GM12878 (cell line): ENCODE measurements around the gene CLSTN2. TPM values are rescaled to one million over a fixed set of nuclear protein-coding genes. Genes with fewer than 3 reads are reported as not detected.

Source experiments
- ATAC-seq: fragments of 200-7000 bp; cut with Tn5 transposase; 3 replicates; pipeline ENCODE4 v1.9.1; 2020; ENCODE audit warnings: mild to moderate bottlenecking, moderate library complexity
- BruUV-seq: library from RNA; stranded (reverse); fragments of 400-500 nt; replicated peaks from 2 replicates; lab custom pipeline; 2021; lab: Mats Ljungman, UMichigan
- CTCF ChIA-PET: fragments of 300-600 bp; sonication (Branson Sonifier 250); formaldehyde crosslinking; extraction: SDS; loops from one replicate; lab custom pipeline; 2021; ENCODE audit warnings: inconsistent platforms; lab: Yijun Ruan, JAX
- POLR2A ChIA-PET: fragments of 350-600 bp; formaldehyde crosslinking; extraction: SDS; loops from one replicate; lab custom pipeline; 2021; ENCODE audit warnings: inconsistent platforms; lab: Charles Lee
- RAD21 ChIA-PET: fragments of 300-600 bp; sonication (Branson Sonifier 250); formaldehyde crosslinking; loops from one replicate; lab custom pipeline; 2023; ENCODE audit warnings: antibody characterized with exemption; ENCODE audit not compliant: unreplicated experiment; lab: Charles Lee
- SMC1A ChIA-PET: fragments of 300-600 bp; sonication (Branson Sonifier 250); formaldehyde crosslinking; loops from one replicate; lab custom pipeline; 2023; ENCODE audit not compliant: unreplicated experiment, uncharacterized antibody; lab: Charles Lee
- DNase-seq: peaks from one replicate; pipeline ENCODE4 v3.0.0-alpha.2; 2011; ENCODE audit warnings: low read depth, low spot score
- FAIRE-seq: peaks from 3 replicates; lab custom pipeline; 2011; peaks lifted over from hg19 to GRCh38; lab: Jason Lieb, UNC
- H2AFZ ChIP-seq: 2 replicates; pipeline ENCODE4 v1.6.0; 2011; ENCODE audit warnings: low read depth, low read length, control low read depth; ENCODE audit not compliant: control insufficient read depth
- H3K27ac ChIP-seq: 2 replicates; pipeline ENCODE4 v1.5.1; 2011; ENCODE audit warnings: control low read depth; ENCODE audit not compliant: control insufficient read depth, insufficient read depth
- H3K27me3 ChIP-seq, 2 experiments: replicated peaks in 1 of 2; 2 replicates each; pipeline versions ENCODE4 v1.6.0 to v1.6.1; 2011; ENCODE audit warnings: low read length in 1 of 2; ENCODE audit not compliant: control insufficient read depth in 2 of 2, insufficient read depth in 2 of 2
- H3K36me3 ChIP-seq, 2 experiments: 2 replicates each; pipeline ENCODE4 v1.5.1; 2011; ENCODE audit warnings: low read length in 1 of 2; ENCODE audit not compliant: control insufficient read depth in 2 of 2, insufficient read depth in 2 of 2
- H3K4me1 ChIP-seq: 2 replicates; pipeline ENCODE4 v1.6.1; 2011; ENCODE audit warnings: mild to moderate bottlenecking, low read length, moderate library complexity, mixed read lengths; ENCODE audit not compliant: control insufficient read depth, insufficient read depth
- H3K4me2 ChIP-seq: 2 replicates; pipeline ENCODE4 v1.6.0; 2011; ENCODE audit warnings: control low read depth; ENCODE audit not compliant: control insufficient read depth, insufficient read depth
- H3K4me3 ChIP-seq: fragments of 200-600 bp; sonication (generic); 2 replicates; pipeline ENCODE4 v1.5.1; 2016
- H3K79me2 ChIP-seq: 2 replicates; pipeline ENCODE4 v1.6.0; 2011; ENCODE audit warnings: low read length; ENCODE audit not compliant: control insufficient read depth, insufficient read depth
- H3K9ac ChIP-seq: 2 replicates; pipeline ENCODE4 v1.8.0; 2011; ENCODE audit warnings: low read length, control low read depth, mixed read lengths; ENCODE audit not compliant: control insufficient read depth, insufficient read depth
- H3K9me3 ChIP-seq: replicated peaks from 3 replicates; pipeline ENCODE4 v1.5.1; 2011; ENCODE audit warnings: mild to moderate bottlenecking, low read length; ENCODE audit not compliant: control insufficient read depth, insufficient read depth
- H4K20me1 ChIP-seq: 2 replicates; pipeline ENCODE4 v1.6.0; 2011; ENCODE audit not compliant: control insufficient read depth, insufficient read depth
- CEBPZ ChIP-seq: fragments of 150-350 bp; IDR thresholded peaks from 2 replicates; pipeline ENCODE4 v1.6.1; 2016; ENCODE audit warnings: low read depth, low read length
- CHD1 ChIP-seq: IDR thresholded peaks from 2 replicates; pipeline ENCODE4 v1.6.1; 2012; ENCODE audit warnings: low read depth, low read length, improper control_type of control experiment
- GATAD2B ChIP-seq: fragments of 450-650 bp; conservative IDR thresholded peaks from 2 replicates; pipeline ENCODE4 v1.6.1; 2017; ENCODE audit warnings: low read depth, mild to moderate bottlenecking, moderate library complexity
- NKRF ChIP-seq: fragments of 450-650 bp; conservative IDR thresholded peaks from 2 replicates; pipeline ENCODE4 v1.6.1; 2017; ENCODE audit warnings: mild to moderate bottlenecking, moderate library complexity
- PAX5 ChIP-seq: IDR thresholded peaks from 2 replicates; pipeline ENCODE4 v1.6.1; 2011; ENCODE audit warnings: low read depth, low read length, borderline replicate concordance
- RAD51 ChIP-seq: fragments of 450-650 bp; IDR thresholded peaks from 2 replicates; pipeline ENCODE4 v1.6.1; 2016; ENCODE audit warnings: moderate library complexity, mild to moderate bottlenecking, inconsistent platforms
- SMAD1 ChIP-seq: fragments of 450-650 bp; IDR thresholded peaks from 2 replicates; pipeline ENCODE4 v1.6.1; 2018; ENCODE audit warnings: mild to moderate bottlenecking, low read depth; ENCODE audit not compliant: partially characterized antibody
- SREBF1 ChIP-seq: IDR thresholded peaks from 2 replicates; pipeline ENCODE4 v1.6.1; 2012; ENCODE audit warnings: mild to moderate bottlenecking, low read length
- USF2 ChIP-seq: IDR thresholded peaks from 2 replicates; pipeline ENCODE4 v1.6.1; 2011; ENCODE audit warnings: low read depth, low read length, improper control_type of control experiment, borderline replicate concordance
- ZBTB11 ChIP-seq: fragments of 450-650 bp; formaldehyde crosslinking; IDR thresholded peaks from 2 replicates; pipeline ENCODE4 v1.5.0; 2022; ENCODE audit warnings: mild to moderate bottlenecking, missing genetic modification characterization
- WGBS: methylation state at CpG from one replicate; pipeline ENCODE4 v1.1.6; 2016; ENCODE audit warnings: low lambda C conversion rate; ENCODE audit not compliant: insufficient replicate concordance, insufficient coverage; ENCODE audit errors: missing lambda C conversion rate; 5-methylcytosine and 5-hydroxymethylcytosine counted together
- in situ Hi-C: fragments of 300-500 bp; cut with MboI; formaldehyde crosslinking; loops from 9 replicates; pipeline ENCODE4 v1.14.3; 2018; ENCODE audit warnings: mixed read lengths
- intact Hi-C: fragments of 100-400 bp; cut with micrococcal nuclease; formaldehyde crosslinking; loops from one replicate; pipeline ENCODE4 v1.14.2; 2022; ENCODE audit not compliant: unreplicated experiment
- polyA plus RNA-seq, 11 experiments: library from polyadenylated mRNA; depleted of rRNA in 4 of 11; unstranded in 6 of 11; stranded (reverse) in 5 of 11; fragments of >200 nt; fragmentation: Nextera tagmentation in 4 of 11; fragmentation: Illumina TruSeq in 1 of 11; extraction: Ambion mirVana in 4 of 11; extraction: Trizol in 1 of 11; gene quantifications; 1 replicate in 1 of 11; 2 replicates in 10 of 11; pipeline versions ENCODE4 v1.2.1 to v1.2.3, GENCODE V29; 2011 to 2016; ENCODE audit warnings: inconsistent platforms in 2 of 11, missing spikeins in 2 of 11, low read depth in 1 of 11
- total RNA-seq, 4 experiments: library from RNA; depleted of rRNA in 3 of 4; stranded (reverse); fragments of >200 nt in 3 of 4; fragmentation: Illumina TruSeq in 1 of 4; extraction: Trizol in 1 of 4; gene quantifications; 2 replicates each; pipeline versions ENCODE4 v1.2.1 to v1.2.3, GENCODE V29; 2013 to 2021

CLSTN2 gene
- total and polyA plus RNA-seq, 10 of the 15 experiments (the other 5 are each of a cell fraction or from before 2014, with no cell fraction given): under 0.01 to 0.10 (median under 0.01) TPM; not detected in 5

- Histone ChIP-seq H3K79me2 (no peaks in the 10 kb centered on the region), H3K4me2 (no peak overlapping the region), H3K4me1 (no peaks in the 10 kb centered on the region), H4K20me1 (no peaks in the 10 kb centered on the region), H3K27me3 (no peaks in the 10 kb centered on the region; a peak in 1 of 4 replicates), H3K4me3 (no peak overlapping the region), H3K27ac (no peak overlapping the region), H3K9ac (no peak overlapping the region), H3K9me3 (no peaks in the 10 kb centered on the region), H3K36me3 (no peaks in the 10 kb centered on the region), H2AFZ (no peak overlapping the region)
- ATAC-seq (no peak), DNase-seq (no peak), FAIRE-seq (no peak)
- in situ Hi-C loops (no loop called here), intact Hi-C loops (no loop called here)
- no TSS peak for BruUV-seq
- POLR2A ChIA-PET: no interaction called here
- TF ChIP-seq RAD51 (no peak), ZBTB11 (CRISPR knock-in tag) (no peak), PAX5 (no peak), SMAD1 (no peak), GATAD2B (no peak), NKRF (no peak), CEBPZ (no peak), CHD1 (no peak), SREBF1 (no peak), USF2 (no peak)
- RAD21 ChIA-PET: no interaction called here
- CTCF ChIA-PET: no interaction called here
- SMC1A ChIA-PET: interaction anchor here (0.8 to 2.1 kb wide), 3 partner anchors 8 to 246 kb away, joined by 3 to 5 read pairs (median 3); no protein-coding TSS in a partner anchor
- WGBS: 0% methylated on average over 1 of the region's 1 CpG
Measured at GRCh38 chr3:140375002-140375401, 440.0 kb downstream of the CLSTN2 start.
